ENCODE measurements around the gene AFP. TPM values are rescaled to one million over a fixed set of nuclear protein-coding genes. Genes with fewer than 3 reads are reported as not detected.

The AFP gene
- polyA plus RNA-seq, 1 donor from 2014 or later: not detected

- H3K9me2 ChIP-seq (ENCODE audit: insufficient read depth, low read length): no peaks in the 10 kb centered on the region
- H3K4me3 ChIP-seq (ENCODE audit: low read length): no peak overlapping the region
- TF ChIP-seq TAF1 (IDR thresholded peaks at IDR 0.05; ENCODE audit: low read depth) (no peak), EP300 (conservative IDR thresholded peaks at IDR 0.05; ENCODE audit: poor library complexity, severe bottlenecking) (no peak), MXI1 (conservative IDR thresholded peaks at IDR 0.05; ENCODE audit: poor library complexity, severe bottlenecking) (no peak), CTCF (IDR thresholded peaks at IDR 0.05; ENCODE audit: poor library complexity, severe bottlenecking) (no peak), REST (IDR thresholded peaks at IDR 0.05; ENCODE audit: borderline replicate concordance) (no peak), SMC3 (conservative IDR thresholded peaks at IDR 0.05; ENCODE audit: poor library complexity) (no peak), POLR2AphosphoS5 (IDR thresholded peaks at IDR 0.05) (no peak), RAD21 (conservative IDR thresholded peaks at IDR 0.05) (no peak), EZH2 (IDR thresholded peaks at IDR 0.05; ENCODE audit: borderline replicate concordance, insufficient read depth, low read length, poor library complexity, severe bottlenecking) (no peak)
- H3K9ac ChIP-seq (ENCODE audit: low read length): no peak overlapping the region
- H4K20me1 ChIP-seq (ENCODE audit: insufficient read depth): no peaks in the 10 kb centered on the region
- H3F3A ChIP-seq (ENCODE audit: insufficient read depth, low read length, poor library complexity, severe bottlenecking): no peaks in the 10 kb centered on the region
- H2AFZ ChIP-seq (ENCODE audit: low read depth, low read length): no peak overlapping the region
- no peaks in the 10 kb centered on the region for H3K79me2 ChIP-seq (replicated peaks; ENCODE audit: insufficient read depth, low read length)
- H3K27me3 ChIP-seq (ENCODE audit: insufficient read depth, low read depth, low read length): no peaks in the 10 kb centered on the region
- no peaks in the 10 kb centered on the region for H3K36me3 ChIP-seq (ENCODE audit: insufficient read depth, low read length)
- no peaks in the 10 kb centered on the region for H3K9me3 ChIP-seq (ENCODE audit: low read length)
- H3K4me2 ChIP-seq (ENCODE audit: low read length): no peak overlapping the region
- H3K27ac ChIP-seq (ENCODE audit: low read length): no peak overlapping the region
Observed at GRCh38 chr4:73438582-73439215, 2.7 kb downstream of the AFP start.

- Histone ChIP-seq H3K27ac (ENCODE audit: low read length) (no peak overlapping the region), H3K4me2 (ENCODE audit: low read length) (no peak overlapping the region), H3K9ac (ENCODE audit: low read length) (no peak overlapping the region), H3F3A (ENCODE audit: insufficient read depth, low read length, poor library complexity, severe bottlenecking) (no peaks in the 10 kb centered on the region), H3K9me2 (ENCODE audit: insufficient read depth, low read length) (no peaks in the 10 kb centered on the region), H4K20me1 (ENCODE audit: insufficient read depth) (no peaks in the 10 kb centered on the region), H3K9me3 (ENCODE audit: low read length) (no peaks in the 10 kb centered on the region), H3K4me3 (ENCODE audit: low read length) (no peak overlapping the region), H3K36me3 (ENCODE audit: insufficient read depth, low read length) (no peaks in the 10 kb centered on the region), H2AFZ (ENCODE audit: low read depth, low read length) (no peak overlapping the region), H3K27me3 (ENCODE audit: insufficient read depth, low read depth, low read length) (no peaks in the 10 kb centered on the region), H3K79me2 (replicated peaks; ENCODE audit: insufficient read depth, low read length) (no peaks in the 10 kb centered on the region)
- TF ChIP-seq REST (IDR thresholded peaks at IDR 0.05; ENCODE audit: borderline replicate concordance) (no peak), TAF1 (IDR thresholded peaks at IDR 0.05; ENCODE audit: low read depth) (no peak)
Observed at GRCh38 chr4:73439445-73439844, 3.4 kb downstream of the AFP start.

Data from neural cell (in vitro differentiated cells).